ENCODE data around the gene ADGRL1. TPM values are rescaled to one million over a fixed set of nuclear protein-coding genes. Genes with fewer than 3 reads are reported as not detected.

The ADGRL1 gene
- total and polyA plus RNA-seq, 2 of the 8 experiments (the other 6 are each of a cell fraction or from before 2014, with no cell fraction given), result 95.6 to 112 TPM

- no peaks in the 10 kb centered on the region; the same call in none of the 2 replicates for H3K79me1 ChIP-seq (ENCODE audit: low read depth, low read length)
- no peak overlapping the region for H2BK5ac ChIP-seq (ENCODE audit: low read depth, low read length)
- ChIA-PET POLR2A (ENCODE audit: partially characterized antibody) (interaction anchor here (0.6 to 2.4 kb wide), 5 partner anchors 11 to 271 kb away, joined by 3 to 12 read pairs (median 5); partner anchors contain the start of gene ASF1B), CTCF (ENCODE audit: partially characterized antibody) (interaction anchor here (0.6 to 1.4 kb wide), 6 partner anchors 14 to 320 kb away, joined by 3 to 5 read pairs (median 3); partner anchors contain the start of gene ASF1B)
- H3K27ac ChIP-seq (ENCODE audit: low read depth, low read length), result no peak overlapping the region
- no peak overlapping the region for H3K4me2 ChIP-seq (ENCODE audit: insufficient read depth in 1 of 2, low read depth in 2 of 2, low read length in 2 of 2)
- no peaks in the 10 kb centered on the region for H3K79me2 ChIP-seq (ENCODE audit: control insufficient read depth in 1 of 2, insufficient read depth in 2 of 2, low read length in 2 of 2)
- no peak overlapping the region for H2BK15ac ChIP-seq (ENCODE audit: low read length)
- no peak overlapping the region for H2AFZ ChIP-seq (ENCODE audit: low read length)
- H3K9me3 ChIP-seq (ENCODE audit: insufficient read depth in 2 of 2, low read depth in 1 of 2, low read length in 1 of 2), result no peaks in the 10 kb centered on the region
- H3K27me3 ChIP-seq (replicated peaks in 1 of 4; ENCODE audit: control insufficient read depth in 3 of 4, extremely low read depth in 1 of 4, insufficient read depth in 3 of 4, low read length in 3 of 4), result no peaks in the 10 kb centered on the region
- H3K9ac ChIP-seq (replicated peaks in 1 of 4; ENCODE audit: extremely low read depth in 1 of 4, low read depth in 3 of 4, low read length in 3 of 4), result no peak overlapping the region
- H3K4ac ChIP-seq (replicated peaks; ENCODE audit: insufficient read length, low read depth, low read length), result no peak overlapping the region
- no peaks in the 10 kb centered on the region for H3K23me2 ChIP-seq (ENCODE audit: low read depth, low read length)
- TF ChIP-seq SIN3A (conservative IDR thresholded peaks at IDR 0.05 in 1 of 2, IDR thresholded peaks at IDR 0.05 in 1 of 2; ENCODE audit: low read depth in 1 of 2, low read length in 2 of 2) (no peak), CBX5 (IDR thresholded peaks at IDR 0.05; ENCODE audit: low read depth, low read length) (no peak), HDAC6 (IDR thresholded peaks at IDR 0.05; ENCODE audit: low read depth, low read length) (no peak), BACH1 (IDR thresholded peaks at IDR 0.05; ENCODE audit: low read length) (no peak), CBX8 (IDR thresholded peaks at IDR 0.05; ENCODE audit: borderline replicate concordance, low read depth, low read length) (no peak), KDM1A (IDR thresholded peaks at IDR 0.05; ENCODE audit: borderline replicate concordance, low read length) (no peak), CREB1 (IDR thresholded peaks at IDR 0.05) (no peak), SP4 (IDR thresholded peaks at IDR 0.05; ENCODE audit: low read length) (no peak), TEAD4 (IDR thresholded peaks at IDR 0.05; ENCODE audit: low read depth, low read length) (no peak), GABPA (IDR thresholded peaks at IDR 0.05; ENCODE audit: borderline replicate concordance, insufficient read depth, low read length) (no peak), CHD1 (IDR thresholded peaks at IDR 0.05; ENCODE audit: low read depth, low read length) (no peak)
- no peak overlapping the region for H4K91ac ChIP-seq (replicated peaks; ENCODE audit: insufficient read length, low read length)
- H3K18ac ChIP-seq (ENCODE audit: extremely low read depth, low read length), result no peak overlapping the region
- H3K23ac ChIP-seq (ENCODE audit: insufficient read length), result no peak overlapping the region
- H4K8ac ChIP-seq (ENCODE audit: extremely low read depth, insufficient read depth, low read length), result no peak overlapping the region
- FAIRE-seq (no peak), DNase-seq (ENCODE audit: low read depth in 1 of 2, low spot score in 2 of 2) (no peak)
- H3K36me3 ChIP-seq (ENCODE audit: control insufficient read depth in 2 of 4, insufficient read depth in 4 of 4, low read length in 3 of 4), result peaks cover 7 to 34% (median 31%) of the 10 kb centered on the region in 4 experiments; a peak in 7 of 8 replicates
- no peak overlapping the region for H3K4me3 ChIP-seq (ENCODE audit: extremely low read depth in 1 of 4, insufficient read depth in 2 of 4, low read depth in 3 of 4, low read length in 4 of 4)
- H2AK5ac ChIP-seq (ENCODE audit: low read depth, low read length), result no peak overlapping the region
- no peak overlapping the region for H2BK120ac ChIP-seq (replicated peaks; ENCODE audit: low read depth, low read length)
- H2BK12ac ChIP-seq (ENCODE audit: low read depth, low read length), result no peak overlapping the region
- H4K5ac ChIP-seq (ENCODE audit: insufficient read length, low read depth, low read length), result no peak overlapping the region
- H2BK20ac ChIP-seq (ENCODE audit: low read length), result no peak overlapping the region
- H4K20me1 ChIP-seq (replicated peaks in 1 of 2; ENCODE audit: control insufficient read depth in 1 of 2, insufficient read depth in 2 of 2, low read length in 2 of 2), result peaks cover 8 to 15% of the 10 kb centered on the region in 2 experiments
- no peak overlapping the region for H3K56ac ChIP-seq (replicated peaks; ENCODE audit: insufficient read length, low read depth, low read length)
- 92% methylated on average over 17 of the region's 47 CpGs; no CpG with 5 or more reads in 1 of the 2 experiments for WGBS, 2 experiments (ENCODE audit: extremely low coverage in 1 of 2, insufficient coverage in 1 of 2, insufficient read length in 1 of 2, insufficient replicate concordance in 2 of 2, low coverage in 1 of 2, low lambda C conversion rate in 2 of 2, missing lambda C conversion rate in 1 of 2)
- H3K14ac ChIP-seq (ENCODE audit: insufficient read length), result no peak overlapping the region
- peaks cover 0 to 21% (median 14%) of the 10 kb centered on the region in 4 experiments; a peak in 6 of 7 replicates for H3K4me1 ChIP-seq (replicated peaks in 1 of 4; ENCODE audit: control insufficient read depth in 3 of 4, insufficient read depth in 4 of 4, low read length in 3 of 4)
Observed at GRCh38 chr19:14150770-14151661, 55.0 kb downstream of the ADGRL1 start.
